ENCODE results near the gene CHST15. TPM values are rescaled to one million over a fixed set of nuclear protein-coding genes. Genes with fewer than 3 reads are reported as not detected.

CHST15 gene
- total and polyA plus RNA-seq, 2 of the 8 experiments (the other 6 are each of a cell fraction or from before 2014, with no cell fraction given): 8.8 to 9.1 TPM

- no peak overlapping the region for H2AK5ac ChIP-seq (ENCODE audit: low read depth, low read length)
- peaks cover 0 to 6% (median 3%) of the 10 kb centered on the region in 4 experiments; a peak in 3 of 7 replicates for H3K4me1 ChIP-seq (replicated peaks in 1 of 4; ENCODE audit: control insufficient read depth in 3 of 4, insufficient read depth in 4 of 4, low read length in 3 of 4)
- H3K56ac ChIP-seq (replicated peaks; ENCODE audit: insufficient read length, low read depth, low read length): no peak overlapping the region
- WGBS, 2 experiments (ENCODE audit: extremely low coverage in 1 of 2, insufficient coverage in 1 of 2, insufficient read length in 1 of 2, insufficient replicate concordance in 2 of 2, low coverage in 1 of 2, low lambda C conversion rate in 2 of 2, missing lambda C conversion rate in 1 of 2): 94% methylated on average over 7 of the region's 7 CpGs; no CpG with 5 or more reads in 1 of the 2 experiments
- H3K79me1 ChIP-seq (ENCODE audit: low read depth, low read length): no peaks in the 10 kb centered on the region
- H2BK120ac ChIP-seq (replicated peaks; ENCODE audit: low read depth, low read length): no peak overlapping the region
- no peaks in the 10 kb centered on the region for H4K20me1 ChIP-seq (replicated peaks in 1 of 2; ENCODE audit: control insufficient read depth in 1 of 2, insufficient read depth in 2 of 2, low read length in 2 of 2)
- CTCF ChIA-PET (ENCODE audit: partially characterized antibody): interaction anchor here (1.1 to 3.8 kb wide), 3 partner anchors 8 to 154 kb away, joined by 3 to 18 read pairs (median 6); no protein-coding TSS in a partner anchor
- no peak overlapping the region for H2AFZ ChIP-seq (ENCODE audit: low read length)
- no peak overlapping the region for H4K91ac ChIP-seq (replicated peaks; ENCODE audit: insufficient read length, low read length)
- no peak overlapping the region for H3K4me3 ChIP-seq (ENCODE audit: extremely low read depth in 1 of 4, insufficient read depth in 2 of 4, low read depth in 3 of 4, low read length in 4 of 4)
- H2BK5ac ChIP-seq (ENCODE audit: low read depth, low read length): no peak overlapping the region
- DNase-seq (ENCODE audit: low read depth in 1 of 2, low spot score in 2 of 2): no peak
- no peak for FAIRE-seq
- H3K27me3 ChIP-seq (replicated peaks in 1 of 4; ENCODE audit: control insufficient read depth in 3 of 4, extremely low read depth in 1 of 4, insufficient read depth in 3 of 4, low read length in 3 of 4): no peaks in the 10 kb centered on the region
- H3K23me2 ChIP-seq (ENCODE audit: low read depth, low read length): no peaks in the 10 kb centered on the region
- H2BK15ac ChIP-seq (ENCODE audit: low read length): no peak overlapping the region
- no peak overlapping the region for H4K8ac ChIP-seq (ENCODE audit: extremely low read depth, insufficient read depth, low read length)
- no peaks in the 10 kb centered on the region for H3K79me2 ChIP-seq (ENCODE audit: control insufficient read depth in 1 of 2, insufficient read depth in 2 of 2, low read length in 2 of 2)
- H4K5ac ChIP-seq (ENCODE audit: insufficient read length, low read depth, low read length): no peak overlapping the region
- no peak overlapping the region for H3K4me2 ChIP-seq (ENCODE audit: insufficient read depth in 1 of 2, low read depth in 2 of 2, low read length in 2 of 2)
- no peak overlapping the region for H2BK20ac ChIP-seq (ENCODE audit: low read length)
- no peak overlapping the region for H3K23ac ChIP-seq (ENCODE audit: insufficient read length)
- H3K9me3 ChIP-seq (ENCODE audit: insufficient read depth in 2 of 2, low read depth in 1 of 2, low read length in 1 of 2): no peaks in the 10 kb centered on the region
- H3K14ac ChIP-seq (ENCODE audit: insufficient read length): no peak overlapping the region
- H3K36me3 ChIP-seq (ENCODE audit: control insufficient read depth in 2 of 4, insufficient read depth in 4 of 4, low read length in 3 of 4): no peaks in the 10 kb centered on the region
- POLR2A ChIA-PET (ENCODE audit: partially characterized antibody): no interaction called here
- no peak overlapping the region for H3K18ac ChIP-seq (ENCODE audit: extremely low read depth, low read length)
- no peak overlapping the region for H3K9ac ChIP-seq (replicated peaks in 1 of 4; ENCODE audit: extremely low read depth in 1 of 4, low read depth in 3 of 4, low read length in 3 of 4)
- no peak overlapping the region for H3K27ac ChIP-seq (ENCODE audit: low read depth, low read length)
- H2BK12ac ChIP-seq (ENCODE audit: low read depth, low read length): no peak overlapping the region
- no peak overlapping the region for H3K4ac ChIP-seq (replicated peaks; ENCODE audit: insufficient read length, low read depth, low read length)
- TF ChIP-seq CHD2 (IDR thresholded peaks at IDR 0.05; ENCODE audit: low read length) (no peak), BACH1 (IDR thresholded peaks at IDR 0.05; ENCODE audit: low read length) (no peak)
These were observed 90.4 kb downstream of the CHST15 start for GRCh38 chr10:124003070-124003419.
